PC-3 (cell line): Measurements from ENCODE around the gene WNT7B. TPM values are rescaled to one million over a fixed set of nuclear protein-coding genes. Genes with fewer than 3 reads are reported as not detected.
A peak's percentile ranks its signal among the peaks of the same experiment; 100 is the strongest.

Source experiments
- ATAC-seq: fragments of 200-7000 bp; cut with Tn5 transposase; 2 replicates; pipeline ENCODE4 v1.9.1; 2020; ENCODE audit warnings: mild to moderate bottlenecking, moderate library complexity
- BruUV-seq: library from RNA; stranded (reverse); fragments of 400-500 nt; replicated peaks from 2 replicates; lab custom pipeline; 2021; lab: Mats Ljungman, UMichigan
- CTCF ChIA-PET: fragments of 300-600 bp; sonication (Branson Sonifier 250); formaldehyde crosslinking; loops from one replicate; lab custom pipeline; 2022; ENCODE audit warnings: antibody characterized with exemption; lab: Charles Lee
- POLR2A ChIA-PET: fragments of 300-600 bp; sonication (Branson Sonifier 250); formaldehyde crosslinking; loops from one replicate; lab custom pipeline; 2022; ENCODE audit warnings: antibody characterized with exemption; ENCODE audit not compliant: unreplicated experiment; lab: Charles Lee
- DNase-seq: peaks from one replicate; pipeline ENCODE4 v3.0.0-alpha.2; 2015
- H2AFZ ChIP-seq: fragments of 300-600 bp; sonication (generic); 2 replicates; pipeline ENCODE4 v1.6.0; 2016; ENCODE audit warnings: antibody characterized with exemption, low read length
- H3F3A ChIP-seq: fragments of 300-600 bp; sonication (generic); one replicate; pipeline ENCODE4 v1.6.0; 2017; ENCODE audit warnings: antibody characterized with exemption, low read length, control low read depth, mild to moderate bottlenecking; ENCODE audit not compliant: unreplicated experiment
- H3K27ac ChIP-seq: fragments of 300-600 bp; sonication (generic); 2 replicates; pipeline ENCODE4 v1.5.1; 2016; ENCODE audit warnings: mild to moderate bottlenecking, low read length
- H3K27me3 ChIP-seq: fragments of 300-600 bp; sonication (generic); 2 replicates; pipeline ENCODE4 v1.6.1; 2016; ENCODE audit warnings: low read length, mixed read lengths
- H3K36me3 ChIP-seq: fragments of 300-600 bp; sonication (generic); 2 replicates; pipeline ENCODE4 v1.6.1; 2016; ENCODE audit warnings: low read depth, mixed run types, low read length, mixed read lengths
- H3K4me1 ChIP-seq: fragments of 300-600 bp; sonication (generic); 2 replicates; pipeline ENCODE4 v1.5.1; 2016; ENCODE audit warnings: low read length; ENCODE audit not compliant: insufficient read depth
- H3K4me2 ChIP-seq: fragments of 300-600 bp; sonication (generic); 2 replicates; pipeline ENCODE4 v1.6.0; 2016; ENCODE audit warnings: low read length
- H3K4me3 ChIP-seq: fragments of 300-600 bp; sonication (generic); 2 replicates; pipeline ENCODE4 v1.5.1; 2016; ENCODE audit warnings: mild to moderate bottlenecking, low read length, mixed read lengths
- H3K79me2 ChIP-seq: fragments of 300-600 bp; sonication (generic); 2 replicates; pipeline ENCODE4 v1.6.1; 2017; ENCODE audit warnings: low read length, mixed read lengths
- H3K9ac ChIP-seq: fragments of 300-600 bp; sonication (generic); 2 replicates; pipeline ENCODE4 v1.6.0; 2016; ENCODE audit warnings: mild to moderate bottlenecking, low read length
- H3K9me2 ChIP-seq: fragments of 300-600 bp; sonication (generic); replicated peaks from 2 replicates; pipeline ENCODE4 v1.6.1; 2016; ENCODE audit warnings: mixed run types, low read length, mixed read lengths
- H3K9me3 ChIP-seq: fragments of 300-600 bp; sonication (generic); 2 replicates; pipeline ENCODE4 v1.6.1; 2016; ENCODE audit warnings: low read length, mixed read lengths
- H4K20me1 ChIP-seq: fragments of 300-600 bp; sonication (generic); 2 replicates; pipeline ENCODE4 v1.6.1; 2016; ENCODE audit warnings: low read length, mixed read lengths
- CTCF ChIP-seq: fragments of 300-600 bp; sonication (generic); conservative IDR thresholded peaks from 2 replicates; pipeline ENCODE4 v1.5.1; 2017; ENCODE audit warnings: antibody characterized with exemption, low read depth, mild to moderate bottlenecking, low read length
- EZH2 ChIP-seq: fragments of 300-600 bp; sonication (generic); IDR thresholded peaks from one replicate; pipeline ENCODE4 v1.6.1; 2017; ENCODE audit warnings: antibody characterized with exemption, mild to moderate bottlenecking, low read length; ENCODE audit not compliant: unreplicated experiment
- EZH2phosphoT487 ChIP-seq: fragments of 300-600 bp; sonication (generic); IDR thresholded peaks from 2 replicates; pipeline ENCODE4 v1.6.1; 2018; ENCODE audit warnings: mild to moderate bottlenecking, antibody characterized with exemption, low read length, borderline replicate concordance
- intact Hi-C: fragments of 100-400 bp; cut with micrococcal nuclease; formaldehyde crosslinking; loops from 2 replicates; pipeline ENCODE4 v1.9.0; 2023
- total RNA-seq: library from RNA; depleted of rRNA; stranded (reverse); fragments of >200 nt; gene quantifications from 2 replicates; pipeline ENCODE4 v1.2.3, GENCODE V29; 2014

The WNT7B gene
- total RNA-seq, 1 experiment from 2014 or later, result 42.0 TPM

- no peaks in the 10 kb centered on the region for H4K20me1 ChIP-seq
- no peaks in the 10 kb centered on the region for H3K27me3 ChIP-seq
- ATAC-seq, result no peak
- H3F3A ChIP-seq, result no peaks in the 10 kb centered on the region
- no peak overlapping the region for H3K9ac ChIP-seq
- no peaks in the 10 kb centered on the region for H3K9me2 ChIP-seq
- no TSS peak for BruUV-seq
- H3K36me3 ChIP-seq, result no peaks in the 10 kb centered on the region
- 0 out of 2 replicates have a peak overlapping the region, but pooled peaks have one; percentile 4 for H3K27ac ChIP-seq
- H3K79me2 ChIP-seq, result no peaks in the 10 kb centered on the region
- intact Hi-C loops, result no loop called here
- no peak overlapping the region for H2AFZ ChIP-seq
- ChIA-PET CTCF (no interaction called here), POLR2A (no interaction called here)
- DNase-seq, result no peak
- H3K9me3 ChIP-seq, result no peaks in the 10 kb centered on the region
- TF ChIP-seq EZH2, result no peak
- TF ChIP-seq CTCF, result no peak
- no peak for TF ChIP-seq EZH2phosphoT487
- H3K4me3 ChIP-seq, result no peak overlapping the region
- H3K4me1 ChIP-seq, result peaks cover 45% of the 10 kb centered on the region
- H3K4me2 ChIP-seq, result no peak overlapping the region
Observed at GRCh38 chr22:45915151-45915550, 61.8 kb downstream of the WNT7B start.

GRCh38 chr22:45914309-45914708 is 62.7 kb downstream of the WNT7B start:
- Histone ChIP-seq H3K27me3 (no peaks in the 10 kb centered on the region), H3K4me1 (peaks cover 37% of the 10 kb centered on the region), H3K36me3 (no peaks in the 10 kb centered on the region), H3K4me2 (no peak overlapping the region), H3K4me3 (no peak overlapping the region), H3K27ac (0 out of 2 replicates have a peak overlapping the region, but pooled peaks have one; percentile 20), H3K9me2 (no peaks in the 10 kb centered on the region), H3K9me3 (no peaks in the 10 kb centered on the region), H2AFZ (no peak overlapping the region), H3K9ac (no peak overlapping the region), H4K20me1 (no peaks in the 10 kb centered on the region), H3F3A (no peaks in the 10 kb centered on the region), H3K79me2 (no peaks in the 10 kb centered on the region)
- TF ChIP-seq EZH2, result no peak
- no peak for TF ChIP-seq CTCF
- TF ChIP-seq EZH2phosphoT487, result no peak
- BruUV-seq, result no TSS peak
- POLR2A ChIA-PET, result no interaction called here
- intact Hi-C loops, result no loop called here
- no peak for ATAC-seq
- CTCF ChIA-PET, result no interaction called here
- no peak for DNase-seq

- Histone ChIP-seq H4K20me1 (no peaks in the 10 kb centered on the region), H3K27ac (no peak overlapping the region), H3K4me2 (no peak overlapping the region), H3F3A (no peaks in the 10 kb centered on the region), H2AFZ (no peak overlapping the region), H3K27me3 (no peaks in the 10 kb centered on the region), H3K9ac (no peak overlapping the region), H3K4me1 (peaks cover 26% of the 10 kb centered on the region), H3K9me2 (no peaks in the 10 kb centered on the region), H3K79me2 (no peaks in the 10 kb centered on the region), H3K36me3 (no peaks in the 10 kb centered on the region), H3K4me3 (no peak overlapping the region), H3K9me3 (no peaks in the 10 kb centered on the region)
- ChIA-PET CTCF (no interaction called here), POLR2A (no interaction called here)
- ATAC-seq (no peak), DNase-seq (no peak)
- BruUV-seq, result no TSS peak
- no peak for TF ChIP-seq EZH2phosphoT487
- TF ChIP-seq EZH2, result no peak
- TF ChIP-seq CTCF, result no peak
- intact Hi-C loops, result loop anchor here (2.0 kb wide), 1 partner anchor 56 kb away; no protein-coding TSS in a partner anchor
Observed at GRCh38 chr22:45912910-45913309, 64.1 kb downstream of the WNT7B start.
